Measurements from ENCODE around the gene TENM3. TPM values are rescaled to one million over a fixed set of nuclear protein-coding genes. Genes with fewer than 3 reads are reported as not detected.

TENM3 gene
- total and polyA plus RNA-seq, 2 of the 8 experiments (the other 6 are each of a cell fraction or from before 2014, with no cell fraction given): 36.9 to 69.3 TPM

GRCh38 chr4:182350041-182350440 lies 106.8 kb downstream of the TENM3 start (continued):
- TF ChIP-seq CHD7 (IDR thresholded peaks at IDR 0.05; ENCODE audit: insufficient replicate concordance, low read length) (no peak), BACH1 (IDR thresholded peaks at IDR 0.05; ENCODE audit: low read length) (no peak), SIRT6 (IDR thresholded peaks at IDR 0.05; ENCODE audit: low read length) (no peak), MAX (IDR thresholded peaks at IDR 0.05) (no peak), ATF3 (IDR thresholded peaks at IDR 0.05; ENCODE audit: insufficient read depth, low read depth, low read length) (no peak), POU5F1 (IDR thresholded peaks at IDR 0.05; ENCODE audit: low read depth, low read length) (no peak), SUZ12 (IDR thresholded peaks at IDR 0.05; ENCODE audit: low read length) (no peak), HDAC2 (IDR thresholded peaks at IDR 0.05; ENCODE audit: borderline replicate concordance in 1 of 2, low read depth in 2 of 2, low read length in 2 of 2) (no peak), ZNF274 (IDR thresholded peaks at IDR 0.05; ENCODE audit: borderline replicate concordance, extremely low read depth, low read length) (no peak), TCF12 (IDR thresholded peaks at IDR 0.05; ENCODE audit: low read depth, low read length) (no peak)
